BJ (cell line): Measurements from ENCODE around the gene ZNF787. TPM values are rescaled to one million over a fixed set of nuclear protein-coding genes. Genes with fewer than 3 reads are reported as not detected.

Experiments used
- CTCF ChIA-PET: fragments of 350-600 bp; formaldehyde crosslinking; extraction: SDS; loops from one replicate; lab custom pipeline; 2021; ENCODE audit warnings: antibody characterized with exemption, inconsistent platforms; lab: Yijun Ruan, JAX
- POLR2A ChIA-PET: fragments of 300-600 bp; sonication (Branson Sonifier 250); formaldehyde crosslinking; extraction: SDS; loops from one replicate; lab custom pipeline; 2021; ENCODE audit warnings: antibody characterized with exemption; lab: Charles Lee
- DNase-seq: peaks from one replicate; pipeline ENCODE4 v3.0.0-alpha.2; 2011; ENCODE audit warnings: low read depth
- H3K27me3 ChIP-seq: 2 replicates; pipeline ENCODE4 v1.6.0; 2011; ENCODE audit warnings: low read length; ENCODE audit not compliant: control insufficient read depth, insufficient read depth
- H3K36me3 ChIP-seq: 2 replicates; pipeline ENCODE4 v1.5.1; 2011; ENCODE audit warnings: low read length; ENCODE audit not compliant: control insufficient read depth, insufficient read depth
- H3K4me3 ChIP-seq: 2 replicates; pipeline ENCODE4 v1.5.1; 2011; ENCODE audit warnings: low read depth, mild to moderate bottlenecking, control low read depth, low read length
- polyA plus RNA-seq: library from polyadenylated mRNA; depleted of rRNA; stranded (reverse); fragments of >200 nt; gene quantifications from 2 replicates; pipeline ENCODE4 v1.2.3, GENCODE V29; 2011
- TF ChIP-seq, protein P1 (sequence below): IDR thresholded peaks from 2 replicates; pipeline ENCODE4 v1.5.1; 2011; ENCODE audit warnings: low read depth, mild to moderate bottlenecking, control low read depth, inconsistent platforms, low read length, moderate library complexity; ENCODE audit not compliant: insufficient read depth

Gene ZNF787
- polyA plus RNA-seq, 1 experiment: 9.8 TPM

DNA sequence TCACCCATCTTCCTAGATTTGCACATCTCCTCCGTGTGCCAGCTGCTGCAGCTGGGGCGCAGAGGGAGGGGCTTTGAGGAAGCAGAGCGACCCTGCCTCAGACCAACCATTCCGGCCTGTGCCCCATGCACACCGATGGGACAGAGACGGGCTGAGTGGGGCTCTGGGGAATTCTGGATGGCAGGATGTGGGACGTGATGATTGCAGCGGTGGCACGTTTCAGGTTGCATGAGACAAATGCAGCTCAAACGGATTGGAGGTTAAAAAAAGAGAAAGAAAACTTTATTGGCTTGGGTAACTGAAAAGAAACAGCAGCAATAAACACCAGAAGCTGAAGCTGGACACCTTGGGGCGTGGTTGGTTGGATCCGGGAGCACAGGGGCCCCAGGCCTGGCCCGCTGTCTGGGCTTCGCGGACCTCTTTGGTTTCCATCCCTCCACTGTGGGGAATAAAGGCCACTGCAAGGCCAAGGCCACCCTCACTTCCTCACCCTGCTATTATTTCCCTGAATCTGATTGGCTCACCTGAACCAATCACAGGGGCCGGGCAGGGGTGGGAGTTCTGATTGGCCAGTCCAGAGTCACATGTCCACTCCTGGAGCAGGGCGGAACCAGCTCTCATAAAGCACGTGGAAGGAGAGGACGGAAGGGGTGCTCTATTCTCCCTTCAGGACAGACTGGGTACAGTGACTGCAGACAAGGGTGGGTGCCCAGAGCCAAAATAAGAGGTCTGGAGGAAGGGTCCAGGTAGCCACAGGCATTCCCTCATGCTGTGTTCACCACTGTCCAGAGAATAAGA, 6.1 kb upstream of the ZNF787 start:
- H3K36me3 ChIP-seq: no peaks in the 10 kb centered on the region
- POLR2A ChIA-PET: no interaction called here

DNA sequence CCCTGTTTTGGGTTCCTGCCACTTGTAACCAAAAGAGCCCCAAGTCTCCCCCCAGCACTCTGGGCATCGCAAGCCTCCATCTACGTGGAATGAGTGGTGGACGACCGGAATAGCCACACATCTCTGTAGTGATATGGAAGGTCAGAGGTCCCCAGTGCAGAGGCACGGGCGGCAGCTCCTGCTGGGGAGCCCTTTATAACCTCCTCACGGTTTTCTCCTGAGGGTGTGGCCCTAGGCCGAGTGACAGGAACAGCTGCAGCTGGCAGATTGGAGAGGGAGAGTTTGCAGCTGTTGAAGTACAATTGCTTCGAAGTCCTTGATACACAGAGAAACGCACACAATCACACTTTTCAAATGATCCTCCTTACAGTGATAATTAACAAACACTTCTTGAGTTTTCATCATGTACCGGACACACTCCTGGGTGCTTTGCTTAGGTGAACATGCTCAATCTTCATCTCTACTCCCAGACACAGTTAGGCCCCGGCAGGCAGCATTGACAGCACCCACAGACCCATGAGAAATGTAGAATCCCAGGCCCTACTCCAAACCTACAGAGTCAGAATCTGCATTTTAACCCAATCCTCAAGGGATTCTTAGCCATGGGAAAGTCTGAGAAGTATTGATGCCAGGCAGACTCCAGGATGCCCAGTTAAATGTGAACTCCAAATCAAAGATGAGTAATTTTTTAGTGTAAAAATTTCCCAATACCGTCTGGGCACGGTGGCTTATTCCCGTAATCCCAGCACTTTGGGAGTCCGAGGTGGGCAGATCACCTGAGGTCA, 4.9 kb upstream of the ZNF787 start:
- Histone ChIP-seq H3K27me3 (no peaks in the 10 kb centered on the region), H3K36me3 (no peaks in the 10 kb centered on the region), H3K4me3 (no peak overlapping the region)
- ChIA-PET POLR2A (no interaction called here), CTCF (no interaction called here)
- TF ChIP-seq, protein P1, sequence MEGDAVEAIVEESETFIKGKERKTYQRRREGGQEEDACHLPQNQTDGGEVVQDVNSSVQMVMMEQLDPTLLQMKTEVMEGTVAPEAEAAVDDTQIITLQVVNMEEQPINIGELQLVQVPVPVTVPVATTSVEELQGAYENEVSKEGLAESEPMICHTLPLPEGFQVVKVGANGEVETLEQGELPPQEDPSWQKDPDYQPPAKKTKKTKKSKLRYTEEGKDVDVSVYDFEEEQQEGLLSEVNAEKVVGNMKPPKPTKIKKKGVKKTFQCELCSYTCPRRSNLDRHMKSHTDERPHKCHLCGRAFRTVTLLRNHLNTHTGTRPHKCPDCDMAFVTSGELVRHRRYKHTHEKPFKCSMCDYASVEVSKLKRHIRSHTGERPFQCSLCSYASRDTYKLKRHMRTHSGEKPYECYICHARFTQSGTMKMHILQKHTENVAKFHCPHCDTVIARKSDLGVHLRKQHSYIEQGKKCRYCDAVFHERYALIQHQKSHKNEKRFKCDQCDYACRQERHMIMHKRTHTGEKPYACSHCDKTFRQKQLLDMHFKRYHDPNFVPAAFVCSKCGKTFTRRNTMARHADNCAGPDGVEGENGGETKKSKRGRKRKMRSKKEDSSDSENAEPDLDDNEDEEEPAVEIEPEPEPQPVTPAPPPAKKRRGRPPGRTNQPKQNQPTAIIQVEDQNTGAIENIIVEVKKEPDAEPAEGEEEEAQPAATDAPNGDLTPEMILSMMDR: no peak
- DNase-seq: no peak

More for the DNA sequence above, 6.1 kb upstream of the ZNF787 start:
- Histone ChIP-seq H3K27me3 (no peaks in the 10 kb centered on the region), H3K4me3 (no peak overlapping the region)
- DNase-seq: no peak
- TF ChIP-seq, protein P1: no peak
- CTCF ChIA-PET: no interaction called here

DNA sequence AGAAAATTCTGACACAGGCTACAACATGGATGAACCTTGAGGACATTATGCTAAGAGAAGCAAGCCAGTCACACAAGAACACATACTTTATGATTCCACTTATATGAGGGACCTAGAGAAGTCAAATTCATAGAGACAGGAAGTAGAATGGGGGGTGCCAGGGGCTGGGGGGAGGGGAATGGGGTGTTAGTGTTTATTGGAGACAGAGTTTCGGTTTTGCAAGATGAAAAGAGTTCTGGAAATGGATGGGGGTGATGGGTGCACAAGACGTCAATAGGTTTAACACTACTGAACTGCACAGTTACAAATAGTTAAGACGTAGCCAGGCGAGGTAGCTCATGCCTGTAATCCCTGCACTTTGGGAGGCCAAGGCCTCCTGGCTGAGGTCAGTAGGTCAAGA, 3.5 kb upstream of the ZNF787 start:
- DNase-seq: no peak
- H3K4me3 ChIP-seq: no peak overlapping the region
- TF ChIP-seq, protein P1: no peak
- POLR2A ChIA-PET: no interaction called here
- peaks cover under 1% of the 10 kb centered on the region; the same call in 1 of the 2 replicates for H3K36me3 ChIP-seq
- CTCF ChIA-PET: interaction anchor here (1.0 kb wide), 1 partner anchor 47 kb away, joined by 3 read pairs; no protein-coding TSS in a partner anchor
- no peaks in the 10 kb centered on the region for H3K27me3 ChIP-seq

DNA sequence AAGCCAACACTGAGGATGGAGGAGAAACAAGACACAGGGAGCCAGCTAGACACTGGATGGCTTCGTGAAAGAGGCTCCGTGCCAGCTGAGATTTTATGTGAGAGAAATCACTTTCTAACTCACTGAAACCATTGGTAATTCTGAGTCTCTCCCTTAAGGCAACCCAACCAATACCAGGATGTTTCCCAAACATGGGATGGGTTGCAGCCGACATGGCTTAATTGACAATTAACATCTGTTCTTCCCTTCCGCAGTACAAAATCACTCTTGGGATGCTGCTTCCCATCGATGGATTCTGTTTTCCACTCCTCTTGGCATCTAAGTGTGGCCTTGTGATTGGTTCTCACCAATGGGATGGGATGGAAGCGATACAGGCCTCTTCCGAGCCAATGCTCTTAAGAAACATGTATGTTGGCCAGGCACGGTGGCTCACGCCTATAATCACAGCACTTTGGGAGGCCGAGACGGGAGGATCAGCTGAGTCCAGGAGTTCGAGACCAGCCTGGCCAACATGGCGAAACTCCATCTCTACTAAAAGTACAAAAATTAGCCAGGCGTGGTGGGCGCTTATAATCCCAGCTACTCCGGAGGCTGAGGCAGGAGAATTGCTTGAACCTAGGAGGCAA, 2.3 kb upstream of the ZNF787 start:
- ChIA-PET CTCF (no interaction called here), POLR2A (no interaction called here)
- H3K36me3 ChIP-seq: peaks cover 3% of the 10 kb centered on the region; the same call in 1 of the 2 replicates
- H3K4me3 ChIP-seq: no peak overlapping the region
- DNase-seq: no peak
- TF ChIP-seq, protein P1: no peak
- no peaks in the 10 kb centered on the region for H3K27me3 ChIP-seq
